Measurements from ENCODE around the gene POU4F3.

POU4F3 gene

DNA sequence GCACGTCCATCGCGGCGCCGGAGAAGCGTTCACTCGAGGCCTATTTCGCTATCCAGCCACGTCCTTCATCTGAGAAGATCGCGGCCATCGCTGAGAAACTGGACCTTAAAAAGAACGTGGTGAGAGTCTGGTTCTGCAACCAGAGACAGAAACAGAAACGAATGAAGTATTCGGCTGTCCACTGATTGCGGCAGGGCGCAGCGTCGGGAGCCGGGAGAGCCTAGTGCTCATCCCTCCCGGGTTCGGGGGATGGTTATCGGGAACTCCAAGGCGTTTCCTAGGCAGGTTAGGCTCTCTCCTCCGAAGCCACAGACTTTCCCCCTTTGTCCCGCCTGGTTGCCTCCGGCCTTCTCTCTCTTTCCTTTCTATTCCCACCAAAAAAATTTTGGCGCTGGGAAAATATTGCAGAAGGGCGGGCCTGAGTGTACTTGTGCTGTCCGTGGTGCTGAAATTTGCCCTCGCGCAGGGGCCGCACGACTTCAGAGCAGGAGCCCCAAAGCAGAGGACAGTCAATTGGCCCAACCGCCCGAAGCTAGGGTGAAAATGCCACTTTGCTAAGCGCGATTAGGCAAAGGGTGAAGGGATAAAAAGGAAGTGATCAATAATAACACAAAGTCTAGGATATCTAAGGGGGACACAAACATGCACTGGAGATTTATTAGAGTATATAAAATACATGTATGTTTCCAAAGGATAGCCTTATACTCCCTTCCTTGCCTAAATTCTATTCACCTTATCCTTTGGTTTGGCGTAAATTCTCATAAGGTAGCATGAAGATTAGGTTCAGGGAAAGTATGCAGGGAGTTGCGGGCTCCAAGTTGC, 1.8 kb downstream of the POU4F3 start:
- no peak for DNase-seq

DNA sequence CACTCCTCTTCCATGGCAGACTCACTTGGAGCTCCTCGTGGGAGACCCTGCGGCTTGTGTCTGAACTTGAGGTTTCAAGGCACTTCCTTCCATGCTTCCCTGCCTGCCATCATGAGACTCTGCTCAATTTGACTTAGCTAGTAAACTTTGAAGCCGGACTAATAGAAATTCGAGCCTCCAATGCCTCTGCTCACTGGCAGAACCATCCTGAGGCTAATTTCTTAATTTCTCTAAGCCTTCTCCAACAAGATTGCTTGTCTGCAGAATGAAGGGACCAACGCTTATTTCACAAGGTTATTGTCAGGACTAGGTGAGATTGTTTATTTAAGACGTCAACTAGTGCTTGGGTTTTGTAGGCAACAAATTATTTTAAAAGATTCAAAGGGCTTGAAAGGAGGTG, 3.2 kb downstream of the POU4F3 start:
- no peak for DNase-seq

DNA sequence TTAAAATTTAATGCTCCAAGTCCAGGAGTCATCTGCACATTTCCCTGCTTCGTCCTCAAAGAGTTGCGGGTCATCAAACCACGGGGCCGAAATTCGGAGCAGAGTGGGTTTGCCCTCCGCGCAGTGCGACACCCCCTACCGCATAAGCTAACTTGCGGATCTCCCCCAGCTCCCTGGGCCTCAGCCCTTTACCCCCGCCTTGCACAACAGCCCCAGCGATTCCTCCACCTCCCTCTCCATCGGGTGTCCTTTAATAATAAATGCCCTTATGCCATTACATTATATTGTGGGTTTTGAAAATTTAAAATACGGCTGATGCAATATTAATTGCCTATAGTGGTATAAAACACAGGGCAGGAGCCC, 3.9 kb downstream of the POU4F3 start:
- no peak for DNase-seq

DNA sequence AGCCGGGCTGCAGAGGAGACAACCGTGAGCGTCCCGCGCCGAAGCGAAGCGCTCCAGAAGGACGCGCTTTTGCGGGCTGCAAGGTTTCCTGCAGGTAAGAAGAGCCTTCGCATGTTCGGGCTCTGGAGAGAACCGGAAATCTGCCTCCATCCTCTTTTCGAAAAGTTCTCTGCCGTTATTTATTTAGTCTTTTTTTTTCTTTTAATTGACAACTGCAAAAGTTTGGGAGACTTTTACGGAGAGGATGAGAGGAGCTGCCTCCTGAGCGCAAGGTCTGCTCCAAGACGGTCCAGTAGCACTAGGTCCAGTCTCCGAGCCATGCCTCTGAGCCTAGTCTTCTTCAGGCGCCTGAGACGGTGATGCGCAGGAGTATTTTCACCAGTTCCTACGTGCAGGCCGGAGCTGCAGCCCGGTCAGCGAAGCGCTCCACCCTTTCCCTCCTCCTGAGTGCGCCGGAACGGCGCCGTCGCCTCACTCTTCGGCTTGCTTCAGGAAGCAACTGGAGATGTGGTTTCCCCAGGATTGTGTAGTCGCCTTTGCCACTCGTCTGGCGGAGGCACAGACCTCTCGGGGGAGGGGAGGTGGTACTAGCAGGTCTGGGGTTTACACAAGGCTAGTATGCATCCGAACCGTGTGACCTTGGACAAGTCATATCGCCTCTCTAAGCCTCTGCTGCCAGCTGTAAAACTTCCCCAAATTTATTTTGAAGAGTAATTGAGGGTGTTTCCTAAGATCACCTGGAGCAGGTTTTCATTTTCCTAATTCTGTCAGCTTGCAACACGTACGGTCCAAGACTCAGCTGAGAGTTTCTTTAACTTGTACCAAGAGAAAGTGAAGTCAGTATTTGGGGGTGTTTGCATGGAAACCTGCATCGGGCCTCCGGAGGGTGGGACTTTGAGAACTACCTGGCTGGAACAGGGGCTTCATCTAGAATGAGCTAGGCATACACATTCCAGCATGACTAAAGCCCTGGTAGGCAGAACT, 4.5 kb downstream of the POU4F3 start:
- DNase-seq: no peak

DNA sequence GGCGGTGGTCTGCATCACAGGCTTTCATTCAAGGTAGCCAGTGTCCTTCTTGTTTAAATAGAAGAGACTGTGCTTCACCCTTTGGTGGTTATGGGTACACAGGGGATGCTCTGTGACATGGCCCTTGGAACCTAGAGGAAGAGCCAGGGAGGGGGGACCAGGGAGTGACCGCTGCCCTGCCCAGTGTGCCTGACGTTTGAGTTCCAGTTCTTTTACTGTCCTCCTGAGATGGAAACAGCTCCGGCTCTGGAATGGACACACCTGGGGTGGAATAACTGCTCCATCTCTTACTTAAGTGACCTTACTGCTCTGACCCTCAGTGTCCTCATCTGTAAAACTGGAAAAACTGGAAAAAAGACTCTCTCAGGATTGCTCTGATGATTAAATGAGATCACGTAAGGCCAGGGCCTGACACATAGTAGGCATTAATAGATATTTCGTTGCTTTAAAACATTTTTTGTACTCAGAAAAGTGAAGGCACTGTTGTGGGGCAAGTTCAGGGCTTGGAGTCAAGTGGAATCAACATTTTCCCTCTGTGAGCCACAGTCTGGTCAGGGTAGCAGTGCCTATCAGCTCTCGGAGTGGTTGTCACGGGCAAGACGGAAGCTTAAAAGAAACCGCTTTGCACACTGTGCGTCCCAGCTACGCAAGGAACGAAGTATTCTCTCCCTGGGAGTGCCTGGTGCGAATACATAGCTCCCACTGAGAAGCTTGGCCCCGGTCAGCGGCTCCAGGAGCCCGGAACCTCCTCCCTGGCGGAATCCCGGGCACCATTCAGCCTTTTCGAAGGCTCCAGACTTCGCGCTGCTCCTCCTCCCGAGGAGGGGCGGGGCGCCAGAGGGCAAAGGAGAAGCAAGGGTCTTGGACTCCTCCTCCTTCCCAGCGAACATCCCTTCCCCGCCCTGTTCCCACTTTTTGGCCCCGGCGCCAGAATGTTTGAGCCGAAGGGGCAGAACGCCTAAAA, 5.8 kb downstream of the POU4F3 start:
- no peak for DNase-seq

DNA sequence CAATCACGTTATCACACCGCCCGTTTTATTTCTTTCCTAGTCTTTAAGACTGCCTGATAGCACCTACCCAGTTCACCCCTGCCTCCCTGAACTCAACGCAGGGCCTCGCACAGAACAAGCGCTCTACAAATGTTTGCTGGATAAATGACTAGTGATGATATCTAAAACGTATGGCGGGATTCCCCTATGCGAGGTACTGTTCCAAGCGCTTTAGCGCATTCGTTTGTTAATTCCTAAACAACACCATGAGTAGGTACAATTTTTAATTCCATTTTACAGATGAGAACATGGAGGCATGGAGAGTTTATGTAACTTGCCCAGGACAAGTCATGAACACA, 6.6 kb downstream of the POU4F3 start:
- DNase-seq: no peak

DNA sequence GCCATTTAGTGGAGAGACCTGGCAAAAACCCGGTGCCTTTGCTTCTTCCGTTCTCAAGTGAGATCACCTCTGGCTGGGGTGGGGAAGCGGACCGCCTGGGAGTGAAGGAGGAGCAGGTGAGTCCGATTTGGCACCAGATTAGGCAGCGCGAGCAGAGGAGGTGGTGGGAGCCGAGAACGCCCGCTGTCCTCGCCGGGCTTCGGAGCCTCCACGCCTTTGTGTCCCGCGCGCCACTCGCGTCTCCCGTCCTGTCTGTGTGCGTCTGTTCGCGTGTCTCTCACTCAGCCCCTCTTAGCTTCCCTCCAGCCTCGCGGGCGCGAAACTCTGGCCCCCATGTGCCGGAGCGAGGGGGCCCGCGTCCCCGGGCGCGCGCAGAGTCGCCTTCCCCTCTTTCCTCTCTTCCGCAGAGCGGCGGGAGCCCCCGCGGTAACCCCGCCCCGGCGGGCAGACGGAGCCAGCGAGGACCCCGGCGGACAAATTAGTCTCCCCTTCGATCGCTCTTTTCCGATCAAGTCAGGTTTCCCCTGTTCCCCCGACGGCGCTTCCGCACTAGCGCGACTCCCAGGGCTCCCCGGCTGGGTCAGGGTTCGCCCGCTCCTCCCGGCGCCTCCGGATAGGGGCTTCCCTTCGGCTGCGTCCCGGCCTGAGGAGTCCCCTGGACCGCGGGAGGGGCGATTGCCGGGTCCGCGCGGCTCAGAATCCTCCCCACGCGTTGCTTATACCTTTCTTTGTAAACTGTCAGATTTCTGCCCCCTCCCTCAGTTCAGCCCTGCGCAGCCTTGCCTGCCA, 7.1 kb downstream of the POU4F3 start:
- DNase-seq: no peak

DNA sequence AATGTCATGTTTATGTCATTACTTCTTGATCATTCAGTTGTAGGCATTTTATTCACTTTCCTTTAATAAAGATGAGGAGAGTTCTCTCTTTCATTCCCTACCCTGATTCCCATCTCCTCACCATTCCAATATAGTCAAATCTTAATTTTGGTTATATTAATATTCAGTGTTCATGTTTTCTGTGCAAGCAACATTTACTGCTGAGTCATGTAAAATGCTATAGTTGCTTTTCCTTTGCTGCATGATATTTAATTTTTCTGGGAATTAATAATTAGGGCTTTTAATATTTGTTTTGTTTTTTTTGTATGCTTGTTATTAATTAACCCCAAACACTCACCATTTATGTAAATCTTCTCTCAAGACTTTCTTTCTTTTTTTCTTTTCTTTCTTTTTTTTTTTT, 18.5 kb downstream of the POU4F3 start:
- no peak for DNase-seq

DNA sequence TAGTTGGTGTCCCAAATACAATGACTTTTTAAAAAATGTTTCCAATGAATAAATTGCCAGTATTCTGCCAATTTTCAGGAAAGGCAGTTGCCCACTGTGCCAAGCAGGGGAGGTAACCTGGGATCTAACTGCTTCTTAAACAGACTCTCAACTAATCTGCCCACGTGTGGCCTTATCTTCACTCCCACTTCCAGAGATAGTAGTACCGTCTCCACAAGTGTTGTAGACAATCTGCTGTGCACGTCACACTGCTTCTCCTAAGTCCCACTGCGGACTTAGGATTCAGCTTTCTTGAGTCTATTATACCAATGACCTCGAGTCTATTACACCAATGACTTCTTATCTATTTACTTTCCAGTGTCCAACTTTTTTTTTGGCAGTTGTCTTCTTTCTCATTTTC, 21.2 kb downstream of the POU4F3 start:
- DNase-seq: no peak

DNA sequence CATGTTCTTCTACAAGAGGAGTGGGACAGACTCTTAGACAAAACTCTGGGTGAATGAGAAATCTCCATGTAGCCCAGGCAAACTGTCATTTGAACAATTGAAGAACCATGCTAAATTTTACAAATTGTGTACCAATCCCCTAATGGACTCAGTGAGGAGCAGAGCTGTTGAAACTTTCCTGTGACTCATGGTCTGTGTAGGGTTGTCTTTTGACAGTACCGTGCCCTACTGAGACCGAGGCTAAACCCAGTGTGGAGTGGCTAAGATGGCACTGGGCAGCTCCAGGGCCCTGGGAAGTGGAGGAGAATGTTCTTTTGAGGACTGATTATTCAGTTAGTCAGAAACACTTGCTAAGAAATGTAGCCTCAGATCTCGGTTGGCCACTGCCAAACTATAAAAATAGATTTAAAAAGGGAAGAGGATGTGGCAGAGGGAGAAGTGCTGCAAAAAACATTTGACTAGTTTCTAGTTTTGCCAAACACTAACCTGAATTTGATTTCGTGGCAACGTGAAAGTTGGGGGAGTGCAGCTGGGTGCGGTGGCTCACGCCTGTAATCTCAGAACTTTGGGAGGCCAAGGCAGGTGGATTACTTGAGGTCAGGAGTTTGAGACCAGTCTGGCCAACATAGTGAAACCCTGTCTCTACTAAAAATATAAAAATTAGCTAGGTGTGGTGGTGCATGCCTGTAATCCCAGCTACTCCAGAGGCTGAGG, 24.7 kb downstream of the POU4F3 start:
- DNase-seq: no peak

DNA sequence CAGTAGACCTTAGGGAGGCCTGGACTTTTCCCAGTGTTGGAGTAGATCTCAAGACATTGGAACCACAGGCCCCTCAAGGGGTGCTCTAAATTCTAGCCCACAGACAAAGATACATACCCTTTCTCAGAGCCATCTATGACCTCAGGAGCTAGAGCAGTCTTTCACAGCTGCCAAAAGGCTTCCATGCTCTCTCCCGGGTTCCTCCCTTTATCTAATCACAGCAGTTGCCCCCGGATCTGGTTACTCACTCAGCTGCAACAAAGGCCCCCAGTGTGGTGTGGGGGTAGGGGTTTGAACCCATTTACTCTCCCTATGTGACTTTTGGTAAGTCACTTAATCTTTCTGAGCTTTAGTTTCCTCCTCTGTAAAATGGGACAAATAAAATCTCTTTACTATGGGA, 27.0 kb downstream of the POU4F3 start:
- no peak for DNase-seq

DNA sequence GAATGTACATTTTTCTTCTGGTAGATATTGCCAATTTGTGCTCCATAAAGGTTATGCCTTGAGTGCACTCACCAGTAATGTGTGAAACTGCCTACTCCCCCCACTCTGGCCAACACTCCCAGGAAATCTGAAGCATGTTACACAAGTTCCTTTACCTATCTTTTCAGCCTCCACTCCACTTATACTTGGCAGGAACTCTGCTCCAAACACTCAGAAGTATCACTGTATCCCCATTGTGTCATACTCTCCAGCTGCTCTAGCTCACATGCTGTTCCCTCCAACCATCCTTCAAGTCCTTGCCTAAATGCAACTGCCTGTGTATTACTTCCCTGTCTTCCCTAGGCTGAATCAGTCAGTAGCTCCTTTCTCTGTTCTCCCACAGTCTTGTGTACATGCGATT, 28.3 kb downstream of the POU4F3 start:
- DNase-seq: no peak

DNA sequence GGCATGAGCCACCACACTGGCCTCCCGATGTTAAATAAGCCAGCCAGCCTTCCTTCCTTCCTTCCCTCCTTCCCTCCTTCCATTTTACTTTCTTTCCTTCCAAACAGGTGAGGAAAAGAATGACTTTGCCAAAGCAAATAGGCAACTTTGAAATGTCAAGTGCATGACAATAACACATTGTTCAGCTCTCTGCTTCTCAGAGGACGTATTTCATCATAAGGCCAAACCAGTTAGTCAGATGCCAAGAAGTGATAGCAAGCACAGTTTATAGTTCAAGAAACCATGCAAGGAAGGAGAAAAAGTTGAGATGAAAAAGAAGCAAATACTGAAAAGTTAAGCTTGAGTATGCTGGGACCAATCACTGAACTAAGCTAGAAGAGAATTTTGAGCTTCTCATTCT, 29.5 kb downstream of the POU4F3 start:
- DNase-seq: no peak

DNA sequence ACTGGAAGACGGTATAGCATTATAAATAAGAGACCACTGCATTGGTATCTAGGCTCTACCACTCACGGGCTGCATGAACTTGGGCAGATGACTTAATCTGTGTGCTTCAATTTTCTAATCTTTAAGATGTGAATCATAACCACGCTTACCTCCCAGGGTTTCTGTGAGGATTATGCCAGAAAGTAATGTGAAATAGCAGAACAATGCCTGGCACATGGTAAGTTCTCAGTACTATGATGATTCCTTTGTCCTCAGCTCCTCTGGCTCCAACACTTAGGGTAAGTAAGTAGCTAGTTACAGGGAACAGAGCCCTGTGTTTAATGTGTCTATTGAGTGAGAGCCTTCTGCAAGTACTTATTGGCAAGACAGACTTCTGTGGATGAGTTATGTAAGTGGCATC, 31.1 kb downstream of the POU4F3 start:
- no peak for DNase-seq

DNA sequence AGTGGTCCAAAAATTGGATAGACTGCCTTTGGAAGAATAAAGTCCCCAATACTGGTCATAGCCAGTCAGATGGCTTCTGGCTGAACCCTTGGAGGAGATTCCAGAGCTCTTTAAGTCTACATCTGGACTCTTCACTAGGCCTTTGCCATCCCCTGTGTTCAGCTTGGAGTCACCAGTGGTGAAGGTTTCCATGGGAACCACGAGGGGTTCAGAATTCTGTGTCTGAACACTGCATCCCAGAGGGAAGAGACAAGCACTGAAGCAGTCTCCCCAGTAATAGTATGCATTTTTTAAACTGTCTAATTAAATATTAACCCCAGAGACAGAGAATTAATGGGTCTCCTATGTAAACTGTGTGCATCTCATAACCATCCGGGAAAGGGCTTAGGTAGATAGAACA, 38.2 kb downstream of the POU4F3 start:
- DNase-seq: no peak

DNA sequence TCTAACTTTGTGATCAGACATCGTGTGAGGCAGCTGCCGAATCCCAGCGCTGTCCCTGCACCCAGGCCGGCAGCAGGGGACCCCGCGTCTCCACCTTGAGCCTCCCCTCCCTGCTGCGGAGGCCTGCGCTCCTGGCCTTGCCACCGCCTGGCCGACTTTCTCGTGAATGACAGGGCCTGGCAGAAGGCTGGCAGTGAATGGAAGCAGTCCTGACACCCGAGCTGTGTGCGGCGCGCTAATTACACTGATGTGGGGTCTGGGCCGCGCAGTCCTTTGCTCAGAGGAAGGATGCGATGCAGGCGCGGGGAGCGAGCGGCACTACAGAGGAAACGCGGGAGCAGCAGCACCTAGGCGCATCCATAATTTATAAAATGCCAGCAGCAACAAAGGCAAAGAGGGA, 40.3 kb downstream of the POU4F3 start:
- no peak for DNase-seq

DNA sequence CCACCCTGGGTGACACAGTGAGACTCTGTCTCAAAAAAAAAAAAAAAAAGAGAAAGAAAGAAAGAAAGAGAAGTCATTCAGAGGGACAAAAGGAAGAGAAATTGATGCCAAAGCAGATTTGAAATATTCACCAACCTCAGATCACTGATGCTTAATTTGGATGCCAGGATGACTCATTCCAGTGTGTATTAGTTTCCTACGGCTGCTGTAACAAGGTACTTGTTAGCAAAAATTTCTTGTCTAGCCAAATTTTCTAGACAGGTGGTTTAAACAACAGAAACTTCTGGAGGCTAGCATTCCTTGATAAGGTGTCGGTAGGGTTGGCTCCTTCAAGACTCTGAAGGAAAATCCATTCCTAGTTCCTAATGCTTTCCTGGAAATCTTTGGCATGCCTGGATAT, 42.1 kb downstream of the POU4F3 start:
- no peak for DNase-seq

DNA sequence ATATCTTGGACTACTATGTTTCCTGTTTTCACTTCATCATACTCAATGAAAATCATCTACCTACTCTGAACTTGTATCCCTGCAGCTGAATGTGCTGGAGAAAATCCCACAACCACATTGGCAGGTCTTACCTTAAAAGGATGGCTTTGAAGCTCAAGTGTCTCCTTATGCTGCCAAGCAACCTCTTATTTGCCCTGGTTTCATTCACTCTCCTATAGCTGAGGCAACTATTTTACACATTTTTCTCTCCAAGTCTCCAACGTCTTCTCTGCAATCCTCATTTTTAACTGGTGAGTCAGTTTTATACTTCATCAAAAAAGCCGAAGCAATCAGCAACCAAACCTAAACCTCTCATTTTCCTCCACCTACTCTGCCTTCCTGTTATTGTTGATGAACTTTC, 49.7 kb downstream of the POU4F3 start:
- no peak for DNase-seq

DNA sequence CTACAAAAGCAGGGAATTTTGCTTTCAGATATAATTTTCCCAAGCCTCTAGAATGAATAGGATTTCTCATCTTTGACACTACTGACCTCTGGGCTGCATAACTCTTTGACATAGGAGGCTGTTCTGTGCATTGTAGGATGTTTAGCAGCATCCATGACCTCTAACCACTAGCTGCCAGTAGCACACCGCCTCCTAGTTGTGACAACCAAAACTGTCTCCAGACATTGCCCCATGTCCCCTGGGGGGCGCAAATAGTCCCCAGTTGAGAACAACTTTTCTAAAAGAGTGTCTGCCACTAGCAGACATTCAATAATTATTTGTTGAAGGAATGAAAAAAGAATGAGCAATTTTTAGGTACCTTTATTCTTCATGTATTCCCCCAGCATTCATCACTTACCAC, 51.8 kb downstream of the POU4F3 start:
- no peak for DNase-seq

Data from CD4-positive, alpha-beta T cell treated with Interleukin-1 beta for 1 hour (primary cell).